AG08396 (cell line): ENCODE measurements around the gene PLCL2.
"Not testable (repeated sequence)": the region's sequence is repeated elsewhere in the genome, so short reads cannot be mapped to it uniquely, and the experiment has no call there.

Source experiments
- DNase-seq: peaks from one replicate; pipeline ENCODE4 v3.0.0; 2012; ENCODE audit warnings: low spot score, mixed read lengths

The PLCL2 gene

GRCh38 chr3:17119201-17120072, 234.7 kb downstream of the PLCL2 start:
- DNase-seq, result no peak

GRCh38 chr3:17120115-17120514, 235.4 kb downstream of the PLCL2 start:
- DNase-seq, result no peak

GRCh38 chr3:17121336-17121735, 236.6 kb downstream of the PLCL2 start:
- DNase-seq, result no peak

- DNase-seq, result no peak
Observed at GRCh38 chr3:17122758-17123157, 238.0 kb downstream of the PLCL2 start.

- no peak for DNase-seq
Observed at GRCh38 chr3:17125738-17126442, 241.1 kb downstream of the PLCL2 start.

- not testable (repeated sequence) for DNase-seq
Observed at GRCh38 chr3:17128671-17129070, 243.9 kb downstream of the PLCL2 start.

GRCh38 chr3:17129556-17129955, 244.8 kb downstream of the PLCL2 start:
- no peak for DNase-seq

- no peak for DNase-seq
Observed at GRCh38 chr3:17130956-17131355, 246.2 kb downstream of the PLCL2 start.

- no peak for DNase-seq
Observed at GRCh38 chr3:17132286-17133115, 247.7 kb downstream of the PLCL2 start.

- DNase-seq, result no peak
Observed at GRCh38 chr3:17133632-17134545, 249.1 kb downstream of the PLCL2 start.

- DNase-seq, result no peak
Observed at GRCh38 chr3:17135696-17136095, 250.9 kb downstream of the PLCL2 start.

GRCh38 chr3:17136136-17136721, 251.5 kb downstream of the PLCL2 start:
- DNase-seq, result no peak

- DNase-seq, result no peak
Observed at GRCh38 chr3:17137321-17137826, 252.6 kb downstream of the PLCL2 start.

- no peak for DNase-seq
Observed at GRCh38 chr3:17138246-17139039, 253.7 kb downstream of the PLCL2 start.
